Measurements from ENCODE around the gene DUS1L. TPM values are rescaled to one million over a fixed set of nuclear protein-coding genes. Genes with fewer than 3 reads are reported as not detected.

DUS1L gene
- total and polyA plus RNA-seq, 2 experiments from 2014 or later, result 71.9 to 160 TPM

DNA sequence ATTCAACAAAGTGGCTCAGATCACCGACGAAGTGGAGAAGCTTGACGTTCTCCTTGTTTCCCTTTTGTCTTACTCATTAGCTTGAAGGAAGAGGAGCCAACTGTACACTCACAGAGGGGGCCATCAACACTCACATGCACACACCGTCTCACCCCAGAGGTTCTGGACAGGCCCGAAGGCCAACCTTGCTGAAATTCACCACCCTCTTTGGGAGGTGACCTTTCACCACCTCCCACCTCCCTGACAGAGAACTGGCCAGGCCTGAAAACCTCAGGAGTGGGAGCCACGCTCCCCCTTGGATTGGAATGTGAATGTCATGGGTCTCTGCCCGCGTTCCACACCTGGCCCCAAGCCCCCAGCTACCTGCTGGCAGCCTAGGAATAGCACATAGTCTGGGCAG lies 30.1 kb downstream of the DUS1L start:
- Histone ChIP-seq H4K20me1 (ENCODE audit: insufficient read depth, poor library complexity, severe bottlenecking) (no peaks in the 10 kb centered on the region), H3K36me3 (replicated peaks; ENCODE audit: insufficient read depth, low read depth) (no peaks in the 10 kb centered on the region), H2AFZ (no peak overlapping the region), H3K4me3 (no peak overlapping the region), H3K9me2 (replicated peaks; ENCODE audit: insufficient read depth) (no peaks in the 10 kb centered on the region), H3K4me1 (ENCODE audit: insufficient read depth) (peaks cover 15% of the 10 kb centered on the region), H3K27ac (no peak overlapping the region), H3K27me3 (no peaks in the 10 kb centered on the region), H3K79me2 (peaks cover 11% of the 10 kb centered on the region), H3K9me3 (ENCODE audit: low read depth) (no peaks in the 10 kb centered on the region), H3K4me2 (no peak overlapping the region)
- 95% methylated on average over 8 of the region's 8 CpGs for WGBS (ENCODE audit: low lambda C conversion rate, missing lambda C conversion rate)
- no peak for TF ChIP-seq EZH2 (IDR thresholded peaks at IDR 0.05; ENCODE audit: borderline replicate concordance)
- no peak for TF ChIP-seq EZH2phosphoT487 (IDR thresholded peaks at IDR 0.05; ENCODE audit: low read depth, severe bottlenecking, unreplicated experiment)
- TF ChIP-seq, protein P1, sequence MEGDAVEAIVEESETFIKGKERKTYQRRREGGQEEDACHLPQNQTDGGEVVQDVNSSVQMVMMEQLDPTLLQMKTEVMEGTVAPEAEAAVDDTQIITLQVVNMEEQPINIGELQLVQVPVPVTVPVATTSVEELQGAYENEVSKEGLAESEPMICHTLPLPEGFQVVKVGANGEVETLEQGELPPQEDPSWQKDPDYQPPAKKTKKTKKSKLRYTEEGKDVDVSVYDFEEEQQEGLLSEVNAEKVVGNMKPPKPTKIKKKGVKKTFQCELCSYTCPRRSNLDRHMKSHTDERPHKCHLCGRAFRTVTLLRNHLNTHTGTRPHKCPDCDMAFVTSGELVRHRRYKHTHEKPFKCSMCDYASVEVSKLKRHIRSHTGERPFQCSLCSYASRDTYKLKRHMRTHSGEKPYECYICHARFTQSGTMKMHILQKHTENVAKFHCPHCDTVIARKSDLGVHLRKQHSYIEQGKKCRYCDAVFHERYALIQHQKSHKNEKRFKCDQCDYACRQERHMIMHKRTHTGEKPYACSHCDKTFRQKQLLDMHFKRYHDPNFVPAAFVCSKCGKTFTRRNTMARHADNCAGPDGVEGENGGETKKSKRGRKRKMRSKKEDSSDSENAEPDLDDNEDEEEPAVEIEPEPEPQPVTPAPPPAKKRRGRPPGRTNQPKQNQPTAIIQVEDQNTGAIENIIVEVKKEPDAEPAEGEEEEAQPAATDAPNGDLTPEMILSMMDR (IDR thresholded peaks at IDR 0.05; ENCODE audit: poor library complexity), result no peak
- DNase-seq (ENCODE audit: low spot score), result no peak

DNA sequence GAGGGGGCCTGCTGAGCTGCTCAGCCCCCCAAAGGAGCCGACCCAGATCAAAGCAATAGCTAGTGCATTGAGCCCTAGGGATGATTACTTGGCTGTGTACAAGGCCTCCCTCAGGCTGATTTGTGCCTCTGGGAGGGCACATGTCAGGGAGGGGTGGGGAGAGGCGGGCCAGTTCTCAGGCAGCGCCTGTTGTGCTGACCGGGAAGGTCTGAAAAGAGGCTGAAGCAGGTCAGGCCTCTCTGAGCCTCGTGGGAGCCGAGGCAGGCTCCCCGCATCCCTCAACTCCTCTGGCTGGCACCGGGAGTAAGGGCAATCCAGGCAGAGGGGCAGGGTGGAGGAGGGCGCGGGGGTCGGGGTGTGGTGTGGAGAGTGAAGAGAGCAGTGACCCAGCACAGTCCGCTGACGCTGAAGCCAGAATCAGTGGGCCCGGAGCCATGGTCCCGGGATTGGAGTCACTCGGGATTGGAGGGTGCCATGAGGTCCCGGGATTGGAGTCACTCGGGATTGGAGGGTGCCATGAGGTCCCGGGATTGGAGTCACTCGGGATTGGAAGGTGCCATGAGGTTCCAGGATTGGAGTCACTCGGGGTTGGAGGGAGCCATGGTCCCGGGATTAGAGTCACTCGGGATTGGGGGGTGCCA lies 31.1 kb downstream of the DUS1L start:
- peaks cover 20% of the 10 kb centered on the region for H3K4me1 ChIP-seq (ENCODE audit: insufficient read depth)
- H3K27me3 ChIP-seq, result no peaks in the 10 kb centered on the region
- no peak overlapping the region for H3K27ac ChIP-seq
- no peaks in the 10 kb centered on the region for H3K36me3 ChIP-seq (replicated peaks; ENCODE audit: insufficient read depth, low read depth)
- no peaks in the 10 kb centered on the region for H3K9me2 ChIP-seq (replicated peaks; ENCODE audit: insufficient read depth)
- TF ChIP-seq, protein P1 (IDR thresholded peaks at IDR 0.05; ENCODE audit: poor library complexity), result no peak
- TF ChIP-seq EZH2phosphoT487 (IDR thresholded peaks at IDR 0.05; ENCODE audit: low read depth, severe bottlenecking, unreplicated experiment), result no peak
- no peak for TF ChIP-seq EZH2 (IDR thresholded peaks at IDR 0.05; ENCODE audit: borderline replicate concordance)
- H3K4me2 ChIP-seq, result no peak overlapping the region
- H3K9me3 ChIP-seq (ENCODE audit: low read depth), result no peaks in the 10 kb centered on the region
- no peak overlapping the region for H2AFZ ChIP-seq
- DNase-seq (ENCODE audit: low spot score), result no peak
- H3K4me3 ChIP-seq, result no peak overlapping the region
- WGBS (ENCODE audit: low lambda C conversion rate, missing lambda C conversion rate), result 87% methylated on average over 18 of the region's 23 CpGs
- H4K20me1 ChIP-seq (ENCODE audit: insufficient read depth, poor library complexity, severe bottlenecking), result no peaks in the 10 kb centered on the region
- H3K79me2 ChIP-seq, result peaks cover 11% of the 10 kb centered on the region

DNA sequence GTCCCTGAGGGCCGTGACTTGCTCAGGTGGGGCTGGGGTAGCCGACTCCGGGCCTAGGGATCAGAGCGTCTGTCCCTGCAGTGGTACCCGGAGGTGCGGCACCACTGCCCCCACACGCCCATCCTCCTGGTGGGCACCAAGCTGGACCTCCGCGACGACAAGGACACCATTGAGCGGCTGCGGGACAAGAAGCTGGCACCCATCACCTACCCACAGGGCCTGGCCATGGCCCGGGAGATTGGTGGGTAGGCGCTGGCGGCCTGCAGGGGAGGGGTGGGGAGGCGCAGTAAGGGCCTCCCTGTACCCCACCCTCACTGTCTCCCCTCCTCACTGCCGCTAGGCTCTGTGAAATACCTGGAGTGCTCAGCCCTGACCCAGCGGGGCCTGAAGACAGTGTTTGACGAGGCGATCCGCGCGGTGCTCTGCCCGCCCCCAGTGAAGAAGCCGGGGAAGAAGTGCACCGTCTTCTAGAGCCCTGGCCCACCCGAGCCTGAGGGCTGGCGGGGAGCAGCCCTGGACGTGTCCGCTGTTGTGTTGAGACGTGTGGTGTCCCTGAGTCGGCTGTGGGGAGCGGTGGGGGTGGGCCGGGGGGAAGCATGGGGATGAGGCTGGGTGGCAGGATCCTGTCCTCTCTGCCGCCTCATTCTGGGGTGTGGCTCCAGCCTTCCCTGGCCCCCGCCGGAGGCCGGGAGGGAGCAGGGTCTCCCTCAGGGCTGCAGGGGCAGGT lies 32.1 kb downstream of the DUS1L start:
- H3K9me3 ChIP-seq (ENCODE audit: low read depth), result no peaks in the 10 kb centered on the region
- WGBS (ENCODE audit: low lambda C conversion rate, missing lambda C conversion rate), result 95% methylated on average over 17 of the region's 38 CpGs
- H3K36me3 ChIP-seq (replicated peaks; ENCODE audit: insufficient read depth, low read depth), result no peaks in the 10 kb centered on the region
- H3K27ac ChIP-seq, result no peak overlapping the region
- H3K4me3 ChIP-seq, result no peak overlapping the region
- no peak overlapping the region for H3K4me2 ChIP-seq
- TF ChIP-seq EZH2phosphoT487 (IDR thresholded peaks at IDR 0.05; ENCODE audit: low read depth, severe bottlenecking, unreplicated experiment) (no peak), EZH2 (IDR thresholded peaks at IDR 0.05; ENCODE audit: borderline replicate concordance) (no peak)
- TF ChIP-seq, protein P1 (IDR thresholded peaks at IDR 0.05; ENCODE audit: poor library complexity), result no peak
- no peak overlapping the region for H2AFZ ChIP-seq
- H3K9me2 ChIP-seq (replicated peaks; ENCODE audit: insufficient read depth), result no peaks in the 10 kb centered on the region
- H4K20me1 ChIP-seq (ENCODE audit: insufficient read depth, poor library complexity, severe bottlenecking), result no peaks in the 10 kb centered on the region
- H3K4me1 ChIP-seq (ENCODE audit: insufficient read depth), result peaks cover 20% of the 10 kb centered on the region
- peaks cover 11% of the 10 kb centered on the region for H3K79me2 ChIP-seq
- H3K27me3 ChIP-seq, result no peaks in the 10 kb centered on the region
- no peak for DNase-seq (ENCODE audit: low spot score)
